Keratinocyte (primary cell): ENCODE results near the gene GDF2.

Experiments
- EZH2 ChIP-seq: IDR thresholded peaks from one replicate; pipeline ENCODE4 v1.6.1; 2012; ENCODE audit warnings: inconsistent platforms, mild to moderate bottlenecking, low read length, moderate library complexity
- TF ChIP-seq, protein P1 (sequence below), 3 experiments: IDR thresholded peaks in 1 of 3; conservative IDR thresholded peaks in 1 of 3; optimal IDR thresholded peaks in 1 of 3; 2 replicates in 2 of 3; 3 replicates in 1 of 3; pipeline versions ENCODE3 to v1.5.1; 2011; ENCODE audit warnings: low read length in 3 of 3, mild to moderate bottlenecking in 3 of 3, moderate library complexity in 2 of 3, control low read depth in 1 of 3, inconsistent platforms in 1 of 3; ENCODE audit not compliant: insufficient read depth in 2 of 3; ENCODE audit errors: extremely low read depth in 1 of 3

DNA sequence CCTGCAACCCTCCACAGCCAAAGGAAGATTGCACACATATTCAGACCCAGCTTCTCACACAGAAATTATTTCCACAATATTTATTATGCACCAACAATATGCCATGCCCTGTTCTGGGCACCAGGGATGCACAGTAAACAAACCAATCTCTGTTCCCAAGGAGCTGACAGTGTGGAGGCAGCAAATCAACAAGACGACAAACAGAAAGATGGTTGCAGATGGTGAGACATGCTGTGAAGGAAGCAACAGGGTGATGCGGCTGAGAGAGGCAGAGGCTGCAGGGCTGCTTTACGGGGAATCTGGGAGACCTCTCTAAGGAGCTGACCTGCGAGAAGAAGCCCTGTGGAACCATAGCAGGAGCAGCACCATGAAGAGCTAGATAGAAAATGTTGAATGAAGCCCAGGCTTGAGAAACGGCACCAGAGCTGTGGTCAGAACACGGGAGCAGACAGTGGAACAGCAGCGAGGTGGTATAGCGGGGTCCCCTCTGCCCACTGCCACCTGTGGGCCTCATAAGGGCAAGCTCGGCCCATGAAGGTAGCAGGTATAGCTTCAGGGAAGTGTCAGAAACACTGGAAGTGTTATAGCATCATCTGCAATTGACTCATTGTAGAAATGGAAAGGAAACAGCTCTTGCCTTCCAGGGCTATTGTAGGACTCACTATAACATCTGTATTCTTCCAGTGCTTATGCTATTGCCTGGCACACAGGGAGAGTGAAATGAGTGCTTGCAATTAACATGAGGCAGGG lies 43.4 kb downstream of the GDF2 start:
- TF ChIP-seq EZH2: no peak
- TF ChIP-seq, protein P1, sequence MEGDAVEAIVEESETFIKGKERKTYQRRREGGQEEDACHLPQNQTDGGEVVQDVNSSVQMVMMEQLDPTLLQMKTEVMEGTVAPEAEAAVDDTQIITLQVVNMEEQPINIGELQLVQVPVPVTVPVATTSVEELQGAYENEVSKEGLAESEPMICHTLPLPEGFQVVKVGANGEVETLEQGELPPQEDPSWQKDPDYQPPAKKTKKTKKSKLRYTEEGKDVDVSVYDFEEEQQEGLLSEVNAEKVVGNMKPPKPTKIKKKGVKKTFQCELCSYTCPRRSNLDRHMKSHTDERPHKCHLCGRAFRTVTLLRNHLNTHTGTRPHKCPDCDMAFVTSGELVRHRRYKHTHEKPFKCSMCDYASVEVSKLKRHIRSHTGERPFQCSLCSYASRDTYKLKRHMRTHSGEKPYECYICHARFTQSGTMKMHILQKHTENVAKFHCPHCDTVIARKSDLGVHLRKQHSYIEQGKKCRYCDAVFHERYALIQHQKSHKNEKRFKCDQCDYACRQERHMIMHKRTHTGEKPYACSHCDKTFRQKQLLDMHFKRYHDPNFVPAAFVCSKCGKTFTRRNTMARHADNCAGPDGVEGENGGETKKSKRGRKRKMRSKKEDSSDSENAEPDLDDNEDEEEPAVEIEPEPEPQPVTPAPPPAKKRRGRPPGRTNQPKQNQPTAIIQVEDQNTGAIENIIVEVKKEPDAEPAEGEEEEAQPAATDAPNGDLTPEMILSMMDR (optimal IDR thresholded peaks at IDR 0.05 in 1 of 3, IDR thresholded peaks at IDR 0.05 in 1 of 3, conservative IDR thresholded peaks at IDR 0.05 in 1 of 3; ENCODE audit: extremely low read depth in 1 of 3, insufficient read depth in 2 of 3, low read length in 3 of 3): no peak
